Measurements from ENCODE around the gene KDM1A.

The KDM1A gene

GRCh38 chr1:23080885-23081284 lies 61.6 kb downstream of the KDM1A start:
- Mint-ChIP-seq H3K4me1 (no peaks in the 10 kb centered on the region), H3K4me3 (no peak overlapping the region), H3K36me3 (peaks cover 97% of the 10 kb centered on the region), H3K27ac (peak overlapping the region; percentile 8), H3K9me3 (no peaks in the 10 kb centered on the region)
- ATAC-seq (no peak), DNase-seq (ENCODE audit: low spot score in 2 of 2) (no peak)

GRCh38 chr1:23081376-23081775 lies 62.1 kb downstream of the KDM1A start:
- no peak for DNase-seq (ENCODE audit: low spot score in 2 of 2)
- Mint-ChIP-seq H3K4me1 (no peaks in the 10 kb centered on the region), H3K4me3 (no peak overlapping the region), H3K9me3 (no peaks in the 10 kb centered on the region), H3K27ac (peak overlapping the region; percentile 27), H3K36me3 (peaks cover 100% of the 10 kb centered on the region)
- no peak for ATAC-seq

- peaks cover 91% of the 10 kb centered on the region for H3K36me3 Mint-ChIP-seq
- no peak overlapping the region for H3K27ac Mint-ChIP-seq
- ATAC-seq = no peak
- DNase-seq (ENCODE audit: low spot score in 2 of 2) = no peak
- H3K9me3 Mint-ChIP-seq = no peaks in the 10 kb centered on the region
- H3K4me3 Mint-ChIP-seq = no peak overlapping the region
- no peaks in the 10 kb centered on the region for H3K4me1 Mint-ChIP-seq
These were observed 64.6 kb downstream of the KDM1A start for GRCh38 chr1:23083714-23084480.

GRCh38 chr1:23084880-23085279 lies 65.6 kb downstream of the KDM1A start:
- Mint-ChIP-seq H3K4me1 (no peaks in the 10 kb centered on the region), H3K36me3 (peaks cover 81% of the 10 kb centered on the region), H3K4me3 (no peak overlapping the region), H3K9me3 (no peaks in the 10 kb centered on the region), H3K27ac (no peak overlapping the region)
- ATAC-seq (no peak), DNase-seq (ENCODE audit: low spot score in 2 of 2) (no peak)

- no peak overlapping the region for H3K4me3 Mint-ChIP-seq
- no peaks in the 10 kb centered on the region for H3K4me1 Mint-ChIP-seq
- H3K36me3 Mint-ChIP-seq = peaks cover 74% of the 10 kb centered on the region
- peak overlapping the region; percentile 39 for H3K27ac Mint-ChIP-seq
- DNase-seq (ENCODE audit: low spot score in 2 of 2) (no peak), ATAC-seq (no peak)
- H3K9me3 Mint-ChIP-seq = no peaks in the 10 kb centered on the region
These were observed 66.4 kb downstream of the KDM1A start for GRCh38 chr1:23085696-23086095.

GRCh38 chr1:23088027-23088426 lies 68.8 kb downstream of the KDM1A start:
- DNase-seq (ENCODE audit: low spot score in 2 of 2) = no peak
- Mint-ChIP-seq H3K27ac (no peak overlapping the region), H3K4me3 (no peak overlapping the region), H3K36me3 (peaks cover 66% of the 10 kb centered on the region), H3K9me3 (no peaks in the 10 kb centered on the region), H3K4me1 (no peaks in the 10 kb centered on the region)
- no peak for ATAC-seq

- no peak overlapping the region for H3K27ac Mint-ChIP-seq
- H3K4me1 Mint-ChIP-seq = no peaks in the 10 kb centered on the region
- H3K9me3 Mint-ChIP-seq = no peaks in the 10 kb centered on the region
- H3K4me3 Mint-ChIP-seq = no peak overlapping the region
- H3K36me3 Mint-ChIP-seq = peaks cover 58% of the 10 kb centered on the region
- no peak for DNase-seq (ENCODE audit: low spot score in 2 of 2)
- no peak for ATAC-seq
These were observed 70.8 kb downstream of the KDM1A start for GRCh38 chr1:23090056-23090455.

- peaks cover 49% of the 10 kb centered on the region for H3K36me3 Mint-ChIP-seq
- no peaks in the 10 kb centered on the region for H3K4me1 Mint-ChIP-seq
- H3K27ac Mint-ChIP-seq = no peak overlapping the region
- H3K9me3 Mint-ChIP-seq = no peaks in the 10 kb centered on the region
- no peak overlapping the region for H3K4me3 Mint-ChIP-seq
- no peak for ATAC-seq
- DNase-seq (ENCODE audit: low spot score in 2 of 2) = no peak
These were observed 72.3 kb downstream of the KDM1A start for GRCh38 chr1:23091545-23091944.

- H3K4me3 Mint-ChIP-seq = no peak overlapping the region
- no peak for ATAC-seq
These were observed 73.2 kb downstream of the KDM1A start for GRCh38 chr1:23092447-23092846.

GRCh38 chr1:23097316-23097715 lies 78.0 kb downstream of the KDM1A start:
- ATAC-seq = no peak
- H3K9me3 Mint-ChIP-seq = no peaks in the 10 kb centered on the region
- peaks cover 20% of the 10 kb centered on the region for H3K36me3 Mint-ChIP-seq
- H3K4me3 Mint-ChIP-seq = no peak overlapping the region
- peaks cover 36% of the 10 kb centered on the region for H3K4me1 Mint-ChIP-seq
- H3K27ac Mint-ChIP-seq = no peak overlapping the region
- DNase-seq (ENCODE audit: low spot score in 2 of 2) = no peak

More at GRCh38 chr1:23092447-23092846, 73.2 kb downstream of the KDM1A start:
- Mint-ChIP-seq H3K9me3 (no peaks in the 10 kb centered on the region), H3K36me3 (peaks cover 40% of the 10 kb centered on the region), H3K4me1 (no peaks in the 10 kb centered on the region), H3K27ac (no peak overlapping the region)
- DNase-seq (ENCODE audit: low spot score in 2 of 2) = no peak

GRCh38 chr1:23098463-23099170 lies 79.3 kb downstream of the KDM1A start:
- H3K4me3 Mint-ChIP-seq = no peak overlapping the region
- H3K4me1 Mint-ChIP-seq = peaks cover 49% of the 10 kb centered on the region
- DNase-seq (ENCODE audit: low spot score in 2 of 2) (peak; percentile 43 to 71), ATAC-seq (peak; percentile 11)
- H3K36me3 Mint-ChIP-seq = peaks cover 13% of the 10 kb centered on the region
- H3K27ac Mint-ChIP-seq = no peak overlapping the region
- no peaks in the 10 kb centered on the region for H3K9me3 Mint-ChIP-seq

GRCh38 chr1:23099171-23099536 lies 79.9 kb downstream of the KDM1A start:
- no peak overlapping the region for H3K4me3 Mint-ChIP-seq
- peaks cover 51% of the 10 kb centered on the region for H3K4me1 Mint-ChIP-seq
- peaks cover 8% of the 10 kb centered on the region for H3K36me3 Mint-ChIP-seq
- ATAC-seq (no peak), DNase-seq (ENCODE audit: low spot score in 2 of 2) (no peak)
- H3K9me3 Mint-ChIP-seq = no peaks in the 10 kb centered on the region
- no peak overlapping the region for H3K27ac Mint-ChIP-seq

GRCh38 chr1:23100074-23100748 lies 80.9 kb downstream of the KDM1A start:
- H3K4me3 Mint-ChIP-seq = peak overlapping the region; percentile 40
- DNase-seq (ENCODE audit: low spot score in 2 of 2) = peak; percentile 21 to 68
- peak overlapping the region; percentile 38 for H3K27ac Mint-ChIP-seq
- H3K36me3 Mint-ChIP-seq = peaks cover 6% of the 10 kb centered on the region
- no peaks in the 10 kb centered on the region for H3K9me3 Mint-ChIP-seq
- H3K4me1 Mint-ChIP-seq = peaks cover 61% of the 10 kb centered on the region
- peak; percentile 92 for ATAC-seq

- Mint-ChIP-seq H3K36me3 (peaks cover 7% of the 10 kb centered on the region), H3K4me1 (peaks cover 61% of the 10 kb centered on the region), H3K27ac (no peak overlapping the region), H3K4me3 (no peak overlapping the region), H3K9me3 (no peaks in the 10 kb centered on the region)
- DNase-seq (ENCODE audit: low spot score in 2 of 2) (no peak), ATAC-seq (no peak)
These were observed 82.0 kb downstream of the KDM1A start for GRCh38 chr1:23101101-23101827.

GRCh38 chr1:23101887-23102286 lies 82.6 kb downstream of the KDM1A start:
- H3K4me3 Mint-ChIP-seq = peak overlapping the region; percentile 61
- H3K27ac Mint-ChIP-seq = peak overlapping the region; percentile 84
- peaks cover 66% of the 10 kb centered on the region for H3K4me1 Mint-ChIP-seq
- peaks cover 12% of the 10 kb centered on the region for H3K36me3 Mint-ChIP-seq
- ATAC-seq = no peak
- H3K9me3 Mint-ChIP-seq = no peaks in the 10 kb centered on the region
- DNase-seq (ENCODE audit: low spot score in 2 of 2) = no peak
